Putamen (tissue), 1 donor: ENCODE data around the gene MYOCD.

Experiments
- DNase-seq: peaks from one replicate; pipeline ENCODE4 v3.0.0-alpha.2; 2016; ENCODE audit warnings: low spot score

Gene MYOCD

DNA sequence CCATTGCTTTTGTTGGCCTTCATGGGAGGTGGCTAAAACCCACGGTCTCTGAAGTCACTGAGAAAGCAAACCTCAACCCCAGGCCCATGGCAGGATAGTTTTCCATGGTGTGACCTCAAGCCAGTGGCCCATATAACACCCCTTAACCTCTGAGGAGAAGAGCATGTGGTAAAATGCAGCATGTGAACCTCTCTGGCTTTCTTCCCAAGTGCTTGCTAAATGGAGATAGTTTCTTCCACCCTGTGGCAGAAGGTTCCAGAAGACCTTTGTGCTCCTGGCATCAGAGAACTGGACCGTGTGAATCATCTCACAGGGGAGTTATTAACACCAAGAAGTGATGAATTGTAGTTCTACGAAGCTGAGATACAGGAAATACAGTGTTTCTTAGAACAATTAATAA lies 47.3 kb downstream of the MYOCD start:
- DNase-seq: no peak

DNA sequence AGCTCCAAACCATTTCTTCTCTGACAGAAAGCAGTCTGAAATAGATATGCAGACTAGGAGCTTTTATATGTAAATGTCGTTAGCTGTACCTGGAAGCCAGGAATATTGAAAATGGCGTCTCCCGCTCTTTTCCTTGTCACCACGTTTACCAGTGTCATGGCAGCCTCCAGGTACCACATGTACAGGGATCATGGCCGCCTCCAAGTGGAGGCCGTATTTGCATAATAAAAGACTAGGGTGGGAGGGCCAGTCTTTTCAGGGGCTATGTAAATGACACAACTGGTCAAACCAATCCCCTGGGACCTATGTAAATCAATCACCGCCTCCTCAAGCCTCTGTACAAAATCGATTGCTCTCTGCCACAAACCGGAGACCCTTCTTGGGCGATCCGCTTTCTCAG lies 54.3 kb downstream of the MYOCD start:
- DNase-seq: no peak

DNA sequence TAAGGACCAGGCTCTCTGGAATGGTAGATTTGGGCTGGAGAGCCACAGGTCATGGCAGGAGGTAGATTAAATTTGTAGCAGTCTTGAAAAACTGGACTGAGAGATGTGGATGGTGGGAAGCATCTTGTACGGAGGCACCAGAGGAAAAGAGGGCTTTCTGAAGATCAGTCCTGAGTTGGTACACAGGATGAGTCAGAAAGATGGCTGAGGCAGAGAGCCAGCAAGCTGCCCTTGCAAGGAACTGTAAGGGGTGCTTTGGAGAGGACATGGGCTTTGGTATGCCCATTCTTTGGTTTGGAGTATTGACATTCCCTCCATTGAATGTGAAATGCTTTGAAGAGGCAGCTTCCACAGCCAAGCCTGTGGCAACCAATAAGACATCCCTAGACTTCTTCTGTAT lies 55.9 kb downstream of the MYOCD start:
- no peak for DNase-seq

DNA sequence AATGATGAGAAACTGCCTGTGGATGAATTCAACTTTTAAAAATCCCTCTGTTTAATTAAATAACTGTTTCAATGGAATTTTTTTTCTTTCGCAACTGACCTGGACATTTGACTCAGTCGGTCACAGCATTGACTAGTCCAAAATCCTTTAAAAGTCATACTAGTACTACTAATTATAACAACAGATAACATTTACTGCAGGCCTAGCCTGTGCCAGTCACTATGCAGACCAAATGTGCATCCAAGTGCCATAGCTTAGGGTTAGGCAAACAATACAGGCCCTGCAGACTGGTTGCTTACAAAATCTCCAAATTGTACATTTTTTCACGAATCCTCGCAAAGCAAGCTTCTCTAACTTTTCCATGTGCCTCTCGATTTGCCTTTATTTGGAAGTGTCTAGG lies 56.6 kb downstream of the MYOCD start:
- no peak for DNase-seq

DNA sequence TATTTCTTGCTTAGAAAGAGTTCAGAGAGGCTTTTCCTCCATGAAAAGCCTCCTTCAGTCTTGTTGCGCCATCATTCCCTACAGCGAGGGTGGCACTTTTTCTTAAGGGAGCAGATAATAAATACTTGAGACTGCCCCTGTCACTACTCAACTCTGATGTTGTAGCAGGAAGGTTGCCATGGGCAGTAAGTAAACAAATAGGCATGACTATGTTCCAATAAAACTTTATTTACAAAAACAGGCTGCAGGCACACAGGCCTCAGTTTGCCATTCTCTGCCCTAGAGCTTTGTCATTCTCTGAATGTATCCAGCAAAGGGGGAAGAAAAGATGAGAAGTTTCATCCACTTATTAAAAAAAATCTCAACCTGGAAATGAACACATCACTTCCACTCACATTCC lies 60.4 kb downstream of the MYOCD start:
- no peak for DNase-seq

DNA sequence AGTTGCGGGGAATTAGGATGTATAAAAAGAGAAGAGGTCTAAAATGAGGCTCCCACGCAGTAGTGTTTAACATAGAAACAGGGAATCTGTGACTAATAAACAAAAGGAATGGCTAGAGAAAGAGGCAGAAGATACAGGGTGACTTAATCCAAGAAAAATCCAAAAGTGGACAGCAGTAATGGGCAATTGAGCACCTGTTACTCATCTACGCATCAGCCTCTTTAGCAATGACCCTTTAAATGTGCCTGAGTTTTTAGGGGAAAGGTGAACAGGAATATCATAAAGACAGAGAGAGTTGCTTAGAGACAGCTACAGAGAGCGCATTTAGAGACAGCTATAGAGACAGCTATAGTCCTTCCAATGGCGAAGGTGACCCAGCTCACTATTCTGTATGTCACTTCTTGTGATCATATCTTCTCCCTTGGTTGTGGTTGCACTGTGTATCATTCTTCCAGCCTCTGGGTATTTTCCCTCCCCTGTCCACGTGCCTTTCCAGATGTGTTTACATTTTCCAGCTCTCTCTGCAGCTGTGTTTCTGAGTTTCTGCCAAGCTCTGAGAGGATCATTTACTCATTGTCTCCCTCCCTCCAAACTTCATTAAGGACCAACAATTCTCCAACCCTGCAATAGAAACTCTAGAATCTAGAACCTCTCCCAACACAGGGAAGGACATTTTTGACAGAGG lies 61.5 kb downstream of the MYOCD start:
- DNase-seq: no peak

DNA sequence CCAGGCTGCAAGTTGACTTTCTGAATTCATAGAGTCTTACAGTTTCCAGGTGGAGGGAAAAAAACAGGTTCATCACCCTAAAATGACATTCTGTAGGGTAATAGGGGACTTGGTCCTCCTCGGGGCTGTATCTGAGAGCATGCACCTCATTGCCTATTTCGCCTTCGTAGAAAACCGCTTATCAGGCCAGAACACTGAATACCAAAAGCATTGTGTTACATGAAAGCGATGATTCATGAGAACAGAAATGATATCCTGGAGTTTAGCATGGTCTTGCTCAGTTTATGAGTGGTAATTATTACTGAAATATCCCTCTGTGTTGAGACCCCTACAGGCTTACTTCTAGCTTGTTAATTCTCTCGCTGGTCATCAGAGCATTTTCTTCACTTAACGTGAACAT lies 62.2 kb downstream of the MYOCD start:
- DNase-seq: no peak

DNA sequence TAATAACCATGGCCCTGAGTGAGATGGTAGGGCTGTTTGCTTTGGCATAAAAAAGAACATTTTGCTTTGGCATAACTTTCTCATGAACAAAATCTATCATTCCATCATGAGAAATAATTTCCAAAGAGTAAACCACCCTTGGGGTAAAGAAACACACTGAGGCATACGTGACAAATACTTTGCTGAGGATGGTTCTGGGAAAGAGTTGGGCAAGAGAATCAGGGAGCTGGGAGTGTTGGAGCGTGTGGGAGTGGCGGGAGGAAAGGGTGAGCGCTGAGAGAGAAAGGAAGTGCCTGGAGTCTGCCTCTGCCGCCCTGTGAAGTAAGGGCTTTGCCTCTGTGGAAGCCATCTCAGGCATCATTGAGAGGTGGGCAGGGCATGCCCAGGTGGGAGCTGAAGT lies 63.4 kb downstream of the MYOCD start:
- DNase-seq: no peak

DNA sequence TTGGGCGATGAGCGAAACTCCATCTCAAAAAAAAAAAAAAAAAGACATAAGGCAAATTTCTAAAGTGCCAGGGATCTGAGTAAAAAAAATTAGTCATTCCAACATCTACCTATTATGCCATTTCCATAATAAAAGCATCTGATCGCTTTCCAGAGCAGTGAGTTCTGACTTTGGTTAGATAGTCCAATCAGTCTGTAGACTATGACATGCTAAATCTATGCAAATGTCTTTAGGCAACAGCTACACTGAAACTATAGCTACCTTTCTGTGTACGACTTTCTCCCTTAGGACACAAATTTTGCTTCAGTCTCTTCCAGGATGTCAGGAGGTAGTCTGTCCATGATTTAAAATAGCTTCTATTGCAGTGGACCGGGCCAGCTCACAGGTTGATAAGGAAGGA lies 64.7 kb downstream of the MYOCD start:
- no peak for DNase-seq

DNA sequence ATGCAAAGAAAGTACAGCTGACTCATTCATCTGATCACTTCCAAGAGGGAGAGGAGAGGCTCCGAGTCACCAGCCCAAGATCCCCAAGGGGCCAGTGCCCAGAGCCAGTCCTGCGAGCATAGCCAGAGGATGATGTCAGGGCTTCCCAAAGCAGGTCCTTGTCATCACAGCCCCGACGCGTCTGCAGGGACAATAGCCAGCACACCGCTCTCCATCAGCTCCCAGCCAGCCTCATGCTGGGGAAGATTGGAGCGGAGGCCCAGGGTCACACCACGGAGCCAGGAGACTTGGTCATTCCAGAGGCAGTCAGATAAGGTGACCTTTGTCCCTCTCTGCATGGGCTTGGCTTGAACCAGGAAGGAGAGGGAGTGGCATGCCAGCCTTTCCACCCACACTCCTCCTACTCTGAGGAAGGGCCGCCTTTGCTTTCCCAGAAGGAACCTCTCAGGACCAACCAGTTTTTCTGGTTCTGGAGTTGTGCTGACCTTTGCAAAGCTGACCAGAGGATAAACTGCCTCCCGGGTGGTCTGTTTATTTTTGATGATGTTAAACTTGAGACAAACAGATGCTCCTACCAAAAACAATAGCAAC lies 65.3 kb downstream of the MYOCD start:
- no peak for DNase-seq

DNA sequence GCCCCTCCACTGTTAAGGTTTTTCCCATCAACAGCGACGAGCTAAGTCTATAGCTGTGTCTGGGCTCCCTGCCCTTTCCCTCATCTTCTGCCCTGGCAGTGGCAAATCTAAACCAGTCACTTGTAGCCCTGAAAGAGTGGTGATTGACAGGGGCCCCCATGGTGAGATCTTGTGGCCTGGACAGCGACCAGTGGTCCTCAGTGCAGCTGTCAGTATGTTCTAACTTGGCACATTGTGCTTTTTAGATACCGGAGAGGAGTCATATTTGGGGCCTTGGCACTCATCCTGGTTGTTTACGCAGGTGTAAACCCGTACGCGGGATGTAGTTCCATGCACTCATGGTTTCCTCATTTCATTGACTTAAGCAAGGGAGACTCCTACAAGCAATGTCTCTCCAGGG lies 66.1 kb downstream of the MYOCD start:
- no peak for DNase-seq

DNA sequence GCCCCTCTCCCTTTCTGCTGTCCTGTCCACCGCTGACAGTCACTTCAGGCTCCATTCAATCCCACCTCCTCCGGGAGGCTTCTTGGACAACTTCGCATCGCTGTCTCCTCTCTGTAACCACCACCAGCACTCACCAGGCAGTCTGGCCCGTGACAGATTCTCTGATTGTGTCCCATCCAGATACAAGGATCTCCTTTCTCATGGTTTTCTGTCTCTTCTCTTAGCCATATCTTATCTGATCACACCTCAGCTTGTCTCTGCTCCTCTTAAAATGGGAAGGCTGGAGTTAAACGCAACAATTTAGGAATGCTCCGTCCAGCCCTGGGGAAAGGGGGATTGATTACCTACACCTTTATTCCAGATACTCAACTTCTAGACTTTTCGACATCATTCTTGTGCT lies 66.7 kb downstream of the MYOCD start:
- no peak for DNase-seq

DNA sequence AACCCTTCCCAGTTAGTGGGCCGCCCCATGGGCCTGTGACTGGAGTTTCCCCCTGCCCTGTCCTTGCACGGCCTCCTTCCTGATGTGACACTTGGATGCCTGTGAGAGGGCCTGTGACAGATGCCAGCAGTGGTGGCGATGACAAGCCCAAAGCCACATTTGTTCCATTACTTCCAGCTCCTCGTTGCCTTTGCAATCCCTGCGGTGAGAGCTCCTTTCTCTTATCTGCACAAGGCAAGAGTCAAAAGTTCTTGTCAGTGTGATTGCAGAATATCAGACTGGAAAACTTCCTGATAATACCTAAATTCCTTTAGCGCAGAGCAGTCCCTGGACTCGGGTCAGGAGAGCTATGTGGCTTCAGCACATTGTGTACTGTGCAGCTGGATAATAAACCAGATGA lies 69.2 kb downstream of the MYOCD start:
- DNase-seq: no peak

DNA sequence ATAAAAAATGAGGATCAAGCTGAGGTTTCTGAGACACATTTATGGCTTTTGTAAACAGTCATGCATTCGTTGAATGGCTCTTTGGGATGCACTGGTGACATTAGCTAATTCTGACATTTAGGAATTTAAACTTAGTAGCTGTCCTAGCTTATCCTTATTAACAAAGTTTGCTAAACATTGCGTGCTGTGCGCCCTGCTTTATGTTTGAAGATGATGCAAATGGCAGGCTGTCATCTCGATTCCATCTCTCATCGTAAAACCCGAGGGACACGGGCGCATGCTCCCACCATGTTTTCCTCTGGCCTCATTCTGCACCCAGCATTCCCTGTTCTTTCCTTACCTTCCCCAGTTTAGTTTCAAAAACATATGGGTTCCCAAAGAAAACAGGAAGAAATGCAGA lies 69.8 kb downstream of the MYOCD start:
- DNase-seq: no peak

DNA sequence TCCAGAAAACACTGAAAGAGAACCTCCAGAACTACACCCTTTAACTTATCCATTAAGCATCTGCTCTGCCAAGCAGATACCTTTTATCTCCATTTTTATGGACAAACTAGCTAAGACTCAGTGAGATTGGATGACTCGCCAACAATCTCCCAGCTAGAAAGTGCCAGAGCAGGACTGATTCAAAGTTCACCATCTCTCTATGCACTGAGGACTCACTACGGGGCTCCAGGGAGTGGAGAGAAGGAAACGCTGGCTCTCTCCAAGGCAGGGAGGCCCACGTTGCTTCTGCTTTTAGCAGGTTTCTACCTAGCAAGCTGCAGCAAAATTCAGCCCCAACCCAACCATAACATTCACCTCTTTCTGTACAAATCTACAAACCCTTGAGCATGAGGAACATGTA lies 70.8 kb downstream of the MYOCD start:
- no peak for DNase-seq

DNA sequence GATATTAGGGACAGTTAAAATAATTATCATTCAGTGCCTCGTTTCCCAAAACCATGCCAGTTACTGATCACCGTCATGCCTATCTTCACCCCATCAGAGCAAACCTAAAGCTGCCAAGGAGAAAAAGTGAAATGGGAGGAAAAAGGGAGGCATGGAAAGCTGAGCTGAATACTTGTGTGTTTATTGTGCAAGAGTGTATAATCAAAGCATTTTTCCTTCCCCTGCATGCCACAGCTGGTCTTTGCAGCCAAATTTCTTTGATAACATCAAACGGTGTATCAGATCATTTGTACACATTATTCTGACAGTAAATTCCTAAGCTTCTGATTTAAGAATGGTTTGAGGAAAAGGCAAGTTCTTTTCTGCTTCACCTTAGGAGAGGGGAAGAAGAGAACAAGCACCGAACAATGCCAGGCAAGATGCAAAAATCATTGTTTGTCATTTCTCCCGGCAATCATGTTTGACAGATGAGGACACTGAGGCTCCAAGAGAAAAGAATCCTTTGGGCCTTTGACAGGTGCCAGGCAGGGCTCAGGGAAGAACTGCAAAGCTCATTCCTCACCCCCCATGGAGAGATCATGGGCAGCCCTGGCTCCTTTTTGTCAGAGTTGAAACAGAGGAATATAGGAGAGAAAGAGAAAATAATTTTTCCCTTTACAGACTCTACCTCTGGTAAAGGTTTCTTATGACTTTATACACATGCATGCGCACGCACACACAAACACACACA lies 72.2 kb downstream of the MYOCD start:
- no peak for DNase-seq

DNA sequence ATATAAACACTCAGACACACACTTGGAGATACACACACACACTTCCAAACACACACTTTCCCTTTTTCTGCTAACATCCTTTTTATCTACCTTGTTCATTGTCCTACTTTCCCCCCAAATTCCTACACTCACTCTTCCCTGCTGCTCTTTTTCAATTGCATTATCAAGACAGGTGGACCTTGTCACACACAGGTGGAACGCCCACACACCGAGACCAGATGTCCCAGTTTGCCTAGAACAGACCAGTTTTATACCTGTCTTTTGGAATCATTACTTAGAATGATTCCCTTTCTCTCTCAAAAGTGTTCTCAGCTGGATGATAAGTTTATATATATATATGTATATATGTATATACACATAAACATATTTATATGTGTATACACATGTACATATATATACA lies 72.9 kb downstream of the MYOCD start:
- DNase-seq: no peak

DNA sequence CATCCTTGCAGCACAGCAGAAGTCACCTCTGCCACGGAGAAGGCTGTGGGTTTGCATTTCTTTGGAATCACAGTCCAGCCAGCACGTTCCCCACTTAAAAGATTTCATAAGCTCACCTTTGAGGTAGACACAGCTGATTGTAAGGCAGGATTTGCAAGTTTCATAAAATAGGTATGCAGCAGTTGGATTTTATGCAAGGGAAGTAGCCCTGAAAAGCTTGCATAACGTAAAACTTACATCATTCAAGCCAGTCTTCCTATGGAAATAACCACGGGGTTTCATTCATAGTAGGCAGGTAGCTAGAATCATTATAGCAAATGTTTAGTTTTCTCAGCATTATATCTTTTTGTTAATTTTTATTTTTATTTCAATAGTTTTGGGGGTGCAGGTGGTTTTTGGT lies 73.8 kb downstream of the MYOCD start:
- DNase-seq: no peak

DNA sequence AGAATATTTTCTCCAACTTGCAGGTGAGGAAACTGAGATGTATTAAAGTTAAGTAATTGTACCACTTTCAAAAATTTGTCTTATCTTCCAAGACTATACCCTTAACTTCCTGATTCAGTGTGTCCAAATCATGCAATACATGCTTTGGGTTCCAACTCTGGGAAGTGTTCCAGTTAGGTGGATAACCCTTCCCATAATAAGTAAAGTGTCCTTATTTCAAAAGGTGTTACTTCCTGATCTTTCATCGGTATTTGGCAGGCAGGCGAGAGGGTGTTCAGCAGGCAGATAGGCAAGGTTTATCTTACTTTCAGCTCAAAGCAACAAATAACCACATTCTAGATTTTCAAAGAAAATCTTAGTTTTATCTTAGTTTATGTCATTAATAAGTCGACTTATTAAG lies 77.4 kb downstream of the MYOCD start:
- DNase-seq: no peak

DNA sequence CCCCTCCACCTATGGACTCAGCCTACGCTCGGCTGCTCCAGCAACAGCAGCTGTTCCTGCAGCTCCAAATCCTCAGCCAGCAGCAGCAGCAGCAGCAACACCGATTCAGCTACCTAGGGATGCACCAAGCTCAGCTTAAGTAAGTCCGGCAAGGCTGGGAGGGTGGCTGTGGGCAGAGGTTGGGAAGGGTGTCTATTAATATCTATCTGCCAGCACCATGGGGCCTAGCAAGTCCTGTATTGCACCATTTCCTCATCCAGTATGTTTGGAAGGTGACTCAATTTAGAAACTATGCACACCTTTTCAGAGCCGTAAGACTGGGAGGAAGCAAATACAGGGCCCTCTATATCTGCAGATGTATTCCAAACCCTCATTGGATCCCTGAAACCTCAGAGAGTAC lies 78.6 kb downstream of the MYOCD start:
- no peak for DNase-seq

DNA sequence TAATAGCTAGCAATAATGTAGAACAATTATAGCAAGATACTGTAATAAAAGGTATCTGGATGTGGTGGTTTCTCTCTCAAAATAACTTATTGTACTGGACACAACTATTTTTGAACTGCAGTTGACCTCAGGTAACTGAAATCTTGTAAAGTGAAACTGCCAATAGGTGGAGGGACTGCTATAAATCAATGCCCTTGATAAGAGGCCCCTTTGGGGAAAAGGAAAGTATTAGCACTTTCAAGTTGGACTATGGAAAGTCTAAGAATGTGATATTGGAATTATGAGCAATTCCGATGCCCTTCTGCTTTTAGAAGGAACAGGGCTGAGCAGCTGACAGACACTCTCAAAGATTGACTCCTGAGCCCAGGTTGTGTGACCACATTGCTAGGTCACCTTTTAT lies 79.1 kb downstream of the MYOCD start:
- DNase-seq: no peak

DNA sequence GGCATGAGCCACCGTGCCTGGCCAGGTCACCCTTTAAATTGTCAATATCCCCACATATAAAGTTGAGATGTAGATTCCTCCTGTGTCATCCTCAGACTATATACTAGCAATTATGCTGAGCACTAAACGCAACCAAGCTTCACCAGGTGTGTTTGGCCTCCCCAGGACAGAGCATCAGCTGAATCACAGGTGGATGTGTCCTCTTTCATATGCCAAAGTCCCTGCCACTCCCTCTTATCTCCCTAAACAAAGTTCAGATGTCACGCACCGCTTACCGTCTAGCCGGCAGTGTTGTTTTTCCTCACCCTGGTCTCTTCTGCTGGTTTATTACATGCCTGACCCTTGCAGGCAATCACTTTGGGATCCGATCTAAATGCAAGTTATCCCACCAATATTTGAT lies 79.8 kb downstream of the MYOCD start:
- no peak for DNase-seq

DNA sequence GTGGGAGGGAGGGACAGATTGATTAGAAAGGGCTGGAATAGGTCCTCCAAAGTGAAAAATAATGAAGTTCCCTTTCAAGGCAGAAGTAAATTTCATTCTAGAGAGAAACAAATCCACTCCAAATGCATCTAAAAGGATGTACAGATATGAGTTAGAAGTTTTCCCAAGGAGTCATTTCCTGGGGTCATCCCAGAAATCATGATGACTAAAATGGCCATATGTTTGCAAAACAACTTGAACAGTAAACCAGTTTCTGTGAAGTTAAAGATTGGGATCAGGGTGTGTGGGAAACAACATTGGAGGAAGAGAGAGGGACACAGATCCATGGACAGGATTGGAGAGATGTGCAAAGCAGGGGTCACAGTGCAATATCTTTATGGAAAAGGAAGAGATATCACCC lies 91.1 kb downstream of the MYOCD start:
- no peak for DNase-seq

DNA sequence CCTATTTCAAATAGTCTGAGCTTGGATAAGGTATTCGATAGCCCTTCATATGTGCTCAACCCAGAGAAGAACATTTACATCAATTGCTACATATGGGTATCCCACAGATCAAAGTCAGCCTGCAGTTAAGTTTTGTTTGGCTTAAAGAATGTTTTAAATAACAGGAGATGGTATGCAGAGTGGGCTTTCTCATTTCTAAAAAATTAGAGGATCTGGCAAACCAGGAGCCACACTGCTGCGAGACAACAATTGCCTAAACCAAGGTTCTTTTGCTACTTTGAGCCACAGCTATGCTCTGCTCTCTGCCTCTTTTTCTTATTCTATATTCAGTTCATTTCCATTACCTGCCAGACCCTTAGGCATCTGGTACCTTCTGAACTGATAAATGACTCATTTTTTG lies 93.4 kb downstream of the MYOCD start:
- no peak for DNase-seq
